ENCODE results near the gene ARHGAP44.
"Not testable (repeated sequence)": the region's sequence is repeated elsewhere in the genome, so short reads cannot be mapped to it uniquely, and the experiment has no call there.

Gene ARHGAP44

GRCh38 chr17:12821376-12821940, 32.2 kb downstream of the ARHGAP44 start:
- no peak for DNase-seq (ENCODE audit: low read depth in 2 of 2)

DNA sequence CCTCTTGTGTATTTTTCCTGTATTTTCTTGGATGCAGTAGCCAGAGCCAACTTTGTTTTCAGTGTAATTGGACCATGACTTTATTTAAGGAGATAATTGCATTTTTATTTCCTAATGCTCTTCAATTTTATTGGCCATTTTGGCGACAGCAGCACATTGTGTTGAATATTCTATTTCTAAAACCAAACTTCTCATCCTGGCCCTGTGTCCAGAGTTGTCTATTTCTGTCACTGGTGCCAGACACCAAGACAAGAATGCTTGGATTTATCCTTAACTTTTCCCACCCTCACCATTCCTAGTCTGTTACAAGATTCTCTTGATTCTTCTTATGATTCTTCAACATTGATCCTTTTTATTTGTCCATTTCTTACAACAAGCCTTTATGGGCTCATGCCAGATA, 37.1 kb downstream of the ARHGAP44 start:
- DNase-seq (ENCODE audit: low read depth in 2 of 2), result no peak

DNA sequence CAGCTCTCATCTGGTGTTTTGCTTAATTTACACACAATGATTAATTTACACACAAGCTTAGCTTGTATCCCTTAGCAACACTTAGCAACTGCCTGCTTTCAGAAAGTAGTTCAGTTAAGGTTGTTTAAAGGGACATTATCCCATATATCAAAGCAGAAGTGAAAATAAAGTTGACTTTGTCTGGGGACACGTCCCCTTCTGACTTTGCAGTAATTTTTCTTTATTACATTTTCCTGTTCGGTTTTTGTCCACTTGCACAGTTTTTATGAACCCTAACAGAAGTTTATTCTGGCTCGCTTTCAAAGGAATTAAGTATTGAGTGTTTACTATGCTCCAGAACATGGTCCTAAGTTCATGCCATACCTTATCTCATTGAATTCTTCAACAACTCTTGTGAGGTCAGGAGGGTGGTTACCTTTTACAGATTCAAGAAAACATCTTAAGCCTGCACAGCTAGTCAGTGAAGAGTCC, 41.5 kb downstream of the ARHGAP44 start:
- no peak for DNase-seq (ENCODE audit: low read depth in 2 of 2)

DNA sequence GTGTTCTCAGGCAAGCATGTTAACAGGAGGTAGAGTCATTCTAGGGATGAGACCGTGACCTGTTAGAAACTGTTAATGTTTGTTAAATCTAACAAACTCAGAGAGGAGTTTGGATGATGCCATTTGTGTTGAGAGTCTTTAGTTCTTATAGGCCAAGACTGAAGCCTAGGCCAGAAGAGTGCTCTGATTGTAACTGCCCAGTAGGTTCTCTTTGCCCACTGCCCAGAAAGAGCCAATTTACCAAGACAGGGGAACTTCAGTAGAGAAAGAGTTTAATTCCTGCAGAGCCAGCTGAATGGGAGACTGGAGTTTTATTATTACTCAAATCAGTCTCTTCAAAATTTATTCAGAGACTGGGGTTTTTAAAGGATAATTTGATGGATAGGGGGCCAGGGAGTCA, 42.5 kb downstream of the ARHGAP44 start:
- no peak for DNase-seq (ENCODE audit: low read depth in 2 of 2)

- no peak for DNase-seq (ENCODE audit: low read depth in 2 of 2)
Observed at GRCh38 chr17:12839042-12839441, 49.7 kb downstream of the ARHGAP44 start.

- DNase-seq (ENCODE audit: low read depth in 2 of 2), result no peak
Observed at GRCh38 chr17:12842936-12843335, 53.6 kb downstream of the ARHGAP44 start.

DNA sequence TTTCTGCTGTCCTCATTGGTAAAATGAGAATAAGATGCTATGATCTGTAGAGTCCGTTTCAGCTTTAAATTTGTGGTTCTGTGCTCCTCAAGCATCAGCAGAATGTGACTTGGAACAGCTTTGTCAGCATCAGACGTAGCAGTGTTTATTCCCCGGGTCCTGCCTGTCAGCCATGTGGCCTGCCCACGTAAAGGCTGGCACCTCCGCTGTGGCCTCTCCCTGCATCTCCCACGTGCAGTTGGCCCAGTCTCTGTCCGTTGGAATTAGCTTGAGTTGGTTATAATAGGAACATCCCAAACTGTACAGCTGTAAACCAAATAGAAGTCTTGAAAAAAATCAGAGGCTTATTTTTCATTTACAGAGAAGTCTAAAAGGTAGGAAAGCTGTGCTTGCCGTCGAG, 61.7 kb downstream of the ARHGAP44 start:
- DNase-seq (ENCODE audit: low read depth in 2 of 2), result no peak

DNA sequence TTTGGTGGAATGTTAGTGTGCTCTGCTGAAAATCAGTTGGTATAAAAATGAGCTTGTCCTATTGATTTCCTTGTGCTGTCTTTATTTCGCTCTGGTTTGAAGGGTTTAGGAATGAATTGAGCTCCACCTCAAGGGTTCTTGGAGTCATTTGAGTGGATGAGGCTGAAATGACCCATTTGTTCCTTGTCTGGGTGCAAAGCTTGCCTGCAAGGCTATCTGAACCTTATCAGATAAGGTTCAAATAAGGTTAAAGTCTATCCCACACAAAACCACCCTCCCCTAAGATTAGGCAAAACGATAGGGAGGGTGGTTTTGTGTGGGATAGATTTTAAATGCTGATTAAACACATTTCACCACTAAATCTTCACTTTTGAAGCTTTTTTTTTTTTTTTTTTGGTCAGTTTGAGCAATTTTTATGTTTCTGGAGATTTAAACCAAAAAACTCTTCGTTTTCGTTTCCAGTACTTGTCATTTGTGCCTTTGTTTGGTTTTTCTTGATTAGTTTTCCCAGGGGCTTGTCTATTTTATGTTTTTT, 62.7 kb downstream of the ARHGAP44 start:
- DNase-seq (ENCODE audit: low read depth in 2 of 2), result no peak

GRCh38 chr17:12853921-12854320, 64.6 kb downstream of the ARHGAP44 start:
- DNase-seq (ENCODE audit: low read depth in 2 of 2), result no peak

DNA sequence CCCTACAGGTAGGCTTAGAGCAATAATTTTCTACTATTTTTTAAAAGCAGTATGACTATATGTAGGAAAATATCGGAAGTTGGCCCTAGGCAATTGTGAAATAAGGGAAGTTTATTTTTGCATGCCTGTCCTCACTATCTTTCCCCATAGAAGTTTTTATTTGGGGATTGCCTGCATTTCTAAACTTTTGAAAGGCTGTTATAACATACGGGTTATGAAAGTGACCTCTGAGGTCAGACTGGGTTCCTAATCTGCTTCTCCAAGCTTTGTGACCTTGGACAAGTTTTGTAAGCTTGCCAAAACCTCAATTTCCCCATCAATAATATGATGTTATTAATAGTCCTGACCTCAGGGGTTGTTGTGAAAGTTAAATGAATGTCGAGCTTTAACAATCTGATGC, 67.1 kb downstream of the ARHGAP44 start:
- no peak for DNase-seq (ENCODE audit: low read depth in 2 of 2)

DNA sequence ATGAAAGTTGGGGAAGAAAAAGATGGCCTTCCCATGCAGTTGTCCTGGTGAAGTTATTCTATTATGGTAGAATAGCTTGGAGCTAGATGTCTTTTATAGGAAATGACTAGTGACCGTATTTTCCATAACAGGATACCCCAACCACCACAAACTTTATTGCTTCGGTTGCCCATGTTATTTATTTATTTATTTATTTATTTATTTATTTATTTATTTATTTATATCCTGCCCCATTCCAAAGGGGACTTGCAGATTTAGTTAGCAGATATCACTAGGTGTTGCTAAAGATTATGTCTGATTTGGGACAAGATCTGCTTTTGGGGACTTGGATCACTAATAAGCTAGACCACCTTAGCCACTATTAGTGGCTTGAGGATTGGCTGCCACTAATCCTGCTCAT, 68.3 kb downstream of the ARHGAP44 start:
- no peak for DNase-seq (ENCODE audit: low read depth in 2 of 2)

DNA sequence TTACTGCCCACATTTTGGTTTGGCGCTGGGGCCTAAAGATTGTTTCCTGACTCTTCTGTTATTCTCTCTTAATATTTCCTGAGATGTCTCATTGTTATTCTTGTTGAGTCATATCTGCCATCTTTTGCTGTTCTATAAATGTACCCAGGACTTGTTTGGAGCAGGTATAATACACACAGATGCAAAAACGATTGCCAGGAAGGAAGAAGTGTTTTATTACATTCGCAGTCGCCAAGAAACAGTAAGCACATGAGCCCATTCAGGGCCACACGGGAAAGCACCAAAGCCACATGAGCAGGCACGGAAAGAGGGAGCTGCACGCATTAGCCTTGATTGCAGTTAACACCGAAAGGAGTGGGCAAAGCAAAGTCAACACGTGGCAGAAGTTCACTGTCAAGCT, 70.2 kb downstream of the ARHGAP44 start:
- DNase-seq (ENCODE audit: low read depth in 2 of 2), result no peak

DNA sequence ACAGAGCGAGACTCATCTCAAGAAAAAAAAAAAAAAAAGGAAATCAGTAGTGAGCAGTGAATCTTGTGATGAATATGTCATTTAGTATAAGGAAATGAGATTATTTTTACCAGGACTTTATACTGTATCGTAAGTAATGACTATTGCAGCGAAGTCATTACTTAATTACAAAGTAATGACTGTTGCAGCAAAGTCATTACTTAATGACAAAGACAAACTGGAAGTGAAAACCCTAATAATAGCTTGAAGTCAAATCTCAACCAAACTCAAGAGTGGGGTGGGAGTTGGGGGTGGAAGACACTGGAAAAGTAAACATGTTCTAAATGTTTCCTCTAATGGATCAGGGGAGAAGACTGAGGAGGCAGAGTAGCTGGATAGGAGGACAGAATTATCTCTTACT, 76.5 kb downstream of the ARHGAP44 start:
- DNase-seq (ENCODE audit: low read depth in 2 of 2), result no peak

GRCh38 chr17:12866244-12866643, 76.9 kb downstream of the ARHGAP44 start:
- no peak for DNase-seq (ENCODE audit: low read depth in 2 of 2)

GRCh38 chr17:12867726-12868125, 78.4 kb downstream of the ARHGAP44 start:
- no peak for DNase-seq (ENCODE audit: low read depth in 2 of 2)

- DNase-seq (ENCODE audit: low read depth in 2 of 2), result not testable (repeated sequence)
Observed at GRCh38 chr17:12873415-12874125, 84.3 kb downstream of the ARHGAP44 start.

GRCh38 chr17:12877953-12878669, 88.8 kb downstream of the ARHGAP44 start:
- DNase-seq (ENCODE audit: low read depth in 2 of 2), result no peak

- not testable (repeated sequence) for DNase-seq (ENCODE audit: low read depth in 2 of 2)
Observed at GRCh38 chr17:12879096-12879495, 89.8 kb downstream of the ARHGAP44 start.

GRCh38 chr17:12883472-12883871, 94.2 kb downstream of the ARHGAP44 start:
- no peak for DNase-seq (ENCODE audit: low read depth in 2 of 2)

DNA sequence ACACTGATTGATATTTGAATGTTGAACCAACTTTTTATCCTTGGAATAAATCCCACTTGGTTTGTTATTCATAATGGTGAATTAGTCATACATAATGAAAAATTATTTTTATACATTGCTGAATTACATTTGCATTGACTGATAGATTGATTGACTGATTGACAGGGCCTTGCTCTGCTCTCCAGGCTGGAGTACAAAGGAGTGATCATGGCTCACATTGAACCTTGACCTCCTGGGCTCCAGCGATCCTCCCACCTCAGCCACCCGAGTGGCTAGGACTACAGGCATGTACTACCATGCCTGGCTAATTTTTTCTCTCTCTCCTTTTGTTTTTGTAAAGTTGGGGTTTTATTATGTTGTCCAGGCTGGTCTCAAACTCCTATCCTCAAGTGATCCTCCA, 97.8 kb downstream of the ARHGAP44 start:
- DNase-seq (ENCODE audit: low read depth in 2 of 2), result no peak

- DNase-seq (ENCODE audit: low read depth in 2 of 2), result no peak
Observed at GRCh38 chr17:12896180-12896785, 107.0 kb downstream of the ARHGAP44 start.

DNA sequence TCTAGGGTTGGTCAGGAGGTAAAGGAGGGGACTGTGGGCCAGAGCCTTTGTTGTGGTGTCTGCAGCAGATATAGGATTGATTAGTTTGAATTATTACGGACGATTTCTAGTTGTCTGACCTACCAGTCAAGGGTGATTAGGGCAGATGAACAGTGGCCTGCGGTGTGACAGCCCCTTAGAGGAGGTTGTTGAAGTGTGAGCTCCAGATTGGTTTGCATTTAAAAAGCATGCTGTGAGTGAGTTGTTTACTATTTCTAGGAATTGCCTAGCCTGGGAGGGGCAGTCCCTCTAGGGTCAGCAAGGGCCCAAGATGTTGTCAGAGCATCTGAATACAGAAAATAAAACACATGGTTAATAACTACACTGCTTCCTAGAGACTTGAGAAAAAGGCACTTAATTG, 108.8 kb downstream of the ARHGAP44 start:
- no peak for DNase-seq (ENCODE audit: low read depth in 2 of 2)
